ENCODE data around the gene SLC25A31. TPM values are rescaled to one million over a fixed set of nuclear protein-coding genes. Genes with fewer than 3 reads are reported as not detected.
A peak's percentile ranks its signal among the peaks of the same experiment; 100 is the strongest.

The SLC25A31 gene
- total RNA-seq, 1 donor from 2014 or later, result not detected

GRCh38 chr4:127782025-127782274, 51.8 kb downstream of the SLC25A31 start:
- peak; percentile 89 for DNase-seq
- peak; percentile 97 to 99 for ATAC-seq
- intact Hi-C loops (cut with DNase I), result no loop called here
- no peaks in the 10 kb centered on the region for H3K9me3 ChIP-seq
- H3K4me3 ChIP-seq, result peak overlapping the region; percentile 75
- H3K27me3 ChIP-seq (ENCODE audit: low read depth), result no peaks in the 10 kb centered on the region
- H3K36me3 ChIP-seq, result no peaks in the 10 kb centered on the region
- no peak for TF ChIP-seq CTCF (IDR thresholded peaks at IDR 0.05)
- H3K27ac ChIP-seq, result peak overlapping the region; percentile 42
- peaks cover 8% of the 10 kb centered on the region for H3K4me1 ChIP-seq

DNA sequence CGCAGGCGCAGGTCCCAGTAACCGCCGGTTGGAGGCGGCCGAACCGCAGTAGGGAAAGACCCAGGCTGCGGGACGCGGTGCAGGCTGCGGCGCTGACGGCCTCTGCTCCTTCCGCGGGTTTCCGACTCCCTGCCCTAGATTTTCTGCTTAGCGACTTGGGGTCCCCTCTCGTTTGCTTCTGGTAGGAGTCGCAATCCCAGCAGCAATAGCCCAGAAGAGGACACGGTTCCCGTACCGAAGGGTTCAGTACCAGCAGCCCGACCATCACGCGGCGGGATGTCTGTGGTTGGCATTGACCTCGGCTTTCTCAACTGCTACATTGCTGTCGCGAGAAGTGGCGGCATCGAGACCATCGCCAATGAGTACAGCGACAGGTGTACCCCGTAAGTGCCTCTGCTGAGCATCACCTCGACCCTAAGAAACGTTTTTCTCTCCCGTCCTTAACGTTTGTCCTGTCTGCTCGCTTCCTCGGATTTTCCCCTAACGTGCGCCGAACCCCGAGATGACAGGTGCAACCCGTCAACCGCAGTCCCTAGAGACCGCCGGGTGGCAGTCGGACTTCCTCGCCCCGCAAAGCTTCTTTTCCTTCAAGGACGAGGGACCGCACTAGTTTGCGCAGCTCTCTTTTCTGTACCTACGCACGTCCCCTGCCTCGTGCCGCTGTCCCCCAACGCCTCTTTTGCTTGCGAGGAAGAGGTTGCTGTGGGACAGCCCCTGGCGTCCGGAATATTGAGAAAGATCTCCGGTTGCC, 52.2 kb downstream of the SLC25A31 start, which contains the start of gene HSPA4L:
Gene HSPA4L (plus strand): TSS at position 48 of the 751 bp plus-strand sequence. CDS start 229 bp downstream, at position 277.
- TF ChIP-seq CTCF (IDR thresholded peaks at IDR 0.05), result peak; percentile 55
- H3K4me3 ChIP-seq, result peak within 1 kb of the TSS; percentile 75
- ATAC-seq (peak; percentile 57 to 63), DNase-seq (peak; percentile 71)
- no peaks in the 10 kb centered on the region for H3K27me3 ChIP-seq (ENCODE audit: low read depth)
- H3K9me3 ChIP-seq, result no peaks in the 10 kb centered on the region
- intact Hi-C loops (cut with DNase I), result no loop called here
- H3K4me1 ChIP-seq, result peaks cover 8% of the 10 kb centered on the region
- no peaks in the 10 kb centered on the region for H3K36me3 ChIP-seq
- peak within 1 kb of the TSS; percentile 42 for H3K27ac ChIP-seq

DNA sequence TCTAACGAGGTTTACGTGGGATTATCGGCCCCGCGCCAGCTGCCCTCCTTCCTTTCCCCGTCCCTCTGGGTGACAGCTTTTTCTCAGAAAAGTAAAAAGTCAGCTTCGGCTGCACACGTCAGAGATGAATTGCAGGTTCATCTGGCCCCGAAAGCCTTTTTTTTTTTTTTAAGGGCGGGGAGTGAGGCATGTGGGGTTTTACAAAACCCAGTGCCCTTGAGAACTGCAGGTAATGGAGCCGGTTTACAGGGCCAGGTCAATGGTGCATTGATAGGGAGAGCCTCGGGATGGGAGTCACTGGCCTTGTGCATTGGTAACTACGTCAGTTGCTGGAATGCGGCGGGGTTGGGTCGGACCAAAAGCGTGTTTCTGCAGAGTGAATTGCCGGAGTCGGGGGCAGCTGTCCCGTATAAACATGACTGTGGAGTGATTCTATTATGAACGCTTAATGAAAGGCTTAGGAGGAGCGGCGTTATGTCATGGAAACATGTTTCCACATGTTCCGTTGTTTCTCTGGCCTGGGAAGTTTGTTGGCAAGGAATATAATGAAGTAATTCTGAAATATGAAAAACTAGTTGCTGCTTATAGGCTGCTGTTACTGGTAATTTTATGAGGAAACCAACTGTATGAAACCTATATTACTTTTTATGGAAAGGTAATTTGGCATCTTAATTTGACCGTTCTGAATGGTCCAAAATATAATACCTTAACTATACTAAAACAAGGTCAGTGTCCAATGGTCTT, 53.0 kb downstream of the SLC25A31 start:
- intact Hi-C loops (cut with DNase I), result no loop called here
- DNase-seq (peak; percentile 67), ATAC-seq (peak; percentile 64 to 68)
- Histone ChIP-seq H3K4me1 (peaks cover 8% of the 10 kb centered on the region), H3K4me3 (peak overlapping the region; percentile 75), H3K27ac (peak overlapping the region; percentile 42), H3K27me3 (ENCODE audit: low read depth) (no peaks in the 10 kb centered on the region), H3K9me3 (no peaks in the 10 kb centered on the region), H3K36me3 (no peaks in the 10 kb centered on the region)
- no peak for TF ChIP-seq CTCF (IDR thresholded peaks at IDR 0.05)

DNA sequence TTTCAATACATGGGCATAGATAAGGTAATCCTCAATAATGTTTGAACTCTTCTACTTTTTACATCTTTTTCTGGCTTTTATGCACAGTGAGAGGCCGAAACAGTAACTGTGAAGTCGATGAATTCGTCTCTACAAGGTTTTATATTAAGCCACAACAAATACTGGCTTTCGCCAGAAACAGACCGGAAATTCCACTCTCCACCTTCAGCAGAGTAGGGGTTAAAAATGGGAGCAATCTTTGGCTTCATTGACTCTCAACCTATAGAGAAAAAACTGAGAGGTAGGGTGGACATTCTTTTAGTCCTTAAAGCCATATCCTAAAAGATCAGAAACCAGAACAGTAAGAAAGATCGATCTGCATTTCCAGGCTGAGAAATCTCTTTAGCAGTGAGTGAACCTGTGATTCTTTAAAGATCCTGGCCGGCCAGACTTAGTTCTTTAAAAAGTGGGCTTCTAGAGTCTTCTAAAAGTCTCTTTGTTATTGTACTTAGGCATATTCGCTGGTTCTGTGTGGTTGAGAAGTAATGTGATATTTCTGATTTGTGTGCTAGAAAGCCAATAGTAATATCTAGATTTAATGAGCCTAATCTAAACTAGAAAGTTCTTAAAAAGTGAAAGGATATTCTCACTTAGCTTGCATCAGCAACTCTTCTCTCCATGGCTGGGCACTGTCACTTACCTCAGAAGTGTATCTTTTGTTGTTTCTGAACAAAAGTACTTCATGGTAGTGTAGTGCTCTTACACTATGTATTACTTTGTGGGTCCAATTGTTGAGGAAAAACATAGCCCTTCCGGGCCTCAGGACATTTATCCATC, 54.0 kb downstream of the SLC25A31 start:
- Histone ChIP-seq H3K9me3 (no peaks in the 10 kb centered on the region), H3K36me3 (no peaks in the 10 kb centered on the region), H3K4me3 (no peak overlapping the region), H3K27me3 (ENCODE audit: low read depth) (no peaks in the 10 kb centered on the region), H3K4me1 (peaks cover 8% of the 10 kb centered on the region), H3K27ac (no peak overlapping the region)
- DNase-seq (no peak), ATAC-seq (no peak)
- intact Hi-C loops (cut with DNase I), result no loop called here
- no peak for TF ChIP-seq CTCF (IDR thresholded peaks at IDR 0.05)

- Histone ChIP-seq H3K9me3 (no peaks in the 10 kb centered on the region), H3K36me3 (no peaks in the 10 kb centered on the region), H3K4me3 (no peak overlapping the region), H3K4me1 (no peaks in the 10 kb centered on the region), H3K27me3 (ENCODE audit: low read depth) (no peaks in the 10 kb centered on the region), H3K27ac (no peak overlapping the region)
- ATAC-seq, result peak; percentile 41 to 46
- no peak for DNase-seq
- intact Hi-C loops (cut with DNase I), result no loop called here
- peak; percentile 19 for TF ChIP-seq CTCF (IDR thresholded peaks at IDR 0.05)
These were observed 58.3 kb downstream of the SLC25A31 start for GRCh38 chr4:127788517-127788916.

Data from lower lobe of right lung (tissue), 2 donors.